DOHH2 (cell line): ENCODE data around the gene COL18A1.

Experiments
- H3F3A ChIP-seq: fragments of 200-600 bp; sonication (generic), shearing (Covaris generic); 2 replicates; pipeline ENCODE4 v1.6.0; 2016; ENCODE audit warnings: antibody characterized with exemption, mild to moderate bottlenecking; ENCODE audit not compliant: control insufficient read depth, insufficient read depth
- H3K27ac ChIP-seq: fragments of 200-600 bp; sonication (generic); 2 replicates; pipeline ENCODE4 v1.5.1; 2014; ENCODE audit warnings: low read depth, mild to moderate bottlenecking, low read length, moderate library complexity
- H3K27me3 ChIP-seq: fragments of 200-600 bp; sonication (generic); 2 replicates; pipeline ENCODE4 v1.6.1; 2014; ENCODE audit warnings: mild to moderate bottlenecking, low read length, mixed read lengths; ENCODE audit not compliant: control insufficient read depth
- H3K36me3 ChIP-seq: fragments of 200-600 bp; sonication (generic); 2 replicates; pipeline ENCODE4 v1.6.1; 2014; ENCODE audit warnings: mild to moderate bottlenecking, low read length, moderate library complexity, mixed read lengths; ENCODE audit not compliant: control insufficient read depth
- H3K4me1 ChIP-seq: fragments of 200-600 bp; sonication (generic); 2 replicates; pipeline ENCODE4 v1.6.1; 2014; ENCODE audit warnings: mild to moderate bottlenecking, low read length, mixed read lengths; ENCODE audit not compliant: control insufficient read depth
- H3K4me2 ChIP-seq: fragments of 200-600 bp; sonication (generic); 2 replicates; pipeline ENCODE4 v1.6.0; 2014; ENCODE audit warnings: mild to moderate bottlenecking, low read length, moderate library complexity
- H3K4me3 ChIP-seq: fragments of 200-600 bp; sonication (generic); 2 replicates; pipeline ENCODE4 v1.5.1; 2014; ENCODE audit warnings: mild to moderate bottlenecking, low read length, mixed read lengths
- H3K79me2 ChIP-seq: fragments of 200-600 bp; sonication (generic); 2 replicates; pipeline ENCODE4 v1.6.1; 2014; ENCODE audit warnings: mild to moderate bottlenecking, low read length, mixed read lengths; ENCODE audit not compliant: control insufficient read depth
- H3K9me2 ChIP-seq: fragments of 200-600 bp; sonication (generic); replicated peaks from 2 replicates; pipeline ENCODE4 v1.6.1; 2014; ENCODE audit warnings: mild to moderate bottlenecking, low read length, mixed read lengths; ENCODE audit not compliant: control insufficient read depth
- H3K9me3 ChIP-seq: fragments of 200-600 bp; sonication (generic); 2 replicates; pipeline ENCODE4 v1.6.1; 2014; ENCODE audit warnings: antibody characterized with exemption, low read length, mixed read lengths; ENCODE audit not compliant: control insufficient read depth, insufficient read depth
- H4K20me1 ChIP-seq: fragments of 200-600 bp; sonication (generic); 2 replicates; pipeline ENCODE4 v1.6.0; 2014; ENCODE audit warnings: low read depth, mild to moderate bottlenecking, antibody characterized with exemption, low read length, moderate library complexity; ENCODE audit not compliant: control insufficient read depth, insufficient read depth
- CTCF ChIP-seq: fragments of 200-600 bp; sonication (generic); IDR thresholded peaks from one replicate; pipeline ENCODE4 v1.5.1; 2014; ENCODE audit warnings: antibody characterized with exemption, mild to moderate bottlenecking, low read depth, low read length; ENCODE audit not compliant: poor library complexity, severe bottlenecking
- EZH2phosphoT487 ChIP-seq: fragments of 200-600 bp; sonication (generic); IDR thresholded peaks from 2 replicates; pipeline ENCODE4 v1.6.1; 2017; ENCODE audit warnings: borderline replicate concordance, mild to moderate bottlenecking, antibody characterized with exemption, low read length, moderate library complexity, mixed read lengths

Gene COL18A1

GRCh38 chr21:45487891-45488600 is 83.1 kb downstream of the COL18A1 start:
- H3K79me2 ChIP-seq = no peaks in the 10 kb centered on the region
- H3K9me2 ChIP-seq = no peaks in the 10 kb centered on the region
- no peaks in the 10 kb centered on the region for H3K36me3 ChIP-seq
- H3K9me3 ChIP-seq = peaks cover 4% of the 10 kb centered on the region; the same call in 1 of the 2 replicates
- no peak overlapping the region for H3K4me3 ChIP-seq
- TF ChIP-seq EZH2phosphoT487 (no peak), CTCF (no peak)
- H3K4me2 ChIP-seq = no peak overlapping the region
- no peaks in the 10 kb centered on the region for H3F3A ChIP-seq
- H3K27me3 ChIP-seq = no peaks in the 10 kb centered on the region
- H4K20me1 ChIP-seq = no peaks in the 10 kb centered on the region
- H3K4me1 ChIP-seq = no peaks in the 10 kb centered on the region
- H3K27ac ChIP-seq = no peak overlapping the region

GRCh38 chr21:45488931-45489721 is 84.2 kb downstream of the COL18A1 start:
- H3K27me3 ChIP-seq = no peaks in the 10 kb centered on the region
- no peaks in the 10 kb centered on the region for H3K36me3 ChIP-seq
- H3K9me2 ChIP-seq = no peaks in the 10 kb centered on the region
- H3K4me1 ChIP-seq = no peaks in the 10 kb centered on the region
- no peak overlapping the region for H3K27ac ChIP-seq
- H3K9me3 ChIP-seq = peaks cover 4% of the 10 kb centered on the region; the same call in 1 of the 2 replicates
- TF ChIP-seq EZH2phosphoT487 (no peak), CTCF (no peak)
- H3K79me2 ChIP-seq = no peaks in the 10 kb centered on the region
- H4K20me1 ChIP-seq = no peaks in the 10 kb centered on the region
- H3K4me3 ChIP-seq = no peak overlapping the region
- no peaks in the 10 kb centered on the region for H3F3A ChIP-seq
- no peak overlapping the region for H3K4me2 ChIP-seq

GRCh38 chr21:45489722-45489982 is 84.7 kb downstream of the COL18A1 start:
- Histone ChIP-seq H3K9me2 (no peaks in the 10 kb centered on the region), H3K9me3 (no peaks in the 10 kb centered on the region), H3K27ac (no peak overlapping the region), H3F3A (no peaks in the 10 kb centered on the region), H3K4me2 (no peak overlapping the region), H3K4me3 (no peak overlapping the region), H3K79me2 (no peaks in the 10 kb centered on the region), H3K36me3 (no peaks in the 10 kb centered on the region), H3K27me3 (no peaks in the 10 kb centered on the region), H4K20me1 (no peaks in the 10 kb centered on the region), H3K4me1 (no peaks in the 10 kb centered on the region)
- TF ChIP-seq CTCF (no peak), EZH2phosphoT487 (no peak)
